HG03571 (cell line): ENCODE data around the gene CAMK1D.

ENCODE experiments used
- ATAC-seq: cut with Tn5 transposase; IDR thresholded peaks from one replicate; pipeline ENCODE4 v1.9.1; 2021; ENCODE audit not compliant: unreplicated experiment

Gene CAMK1D

GRCh38 chr10:12397941-12398340, 48.6 kb downstream of the CAMK1D start:
- ATAC-seq = no peak

- ATAC-seq = no peak
Observed at GRCh38 chr10:12400266-12400931, 51.1 kb downstream of the CAMK1D start.

- no peak for ATAC-seq
Observed at GRCh38 chr10:12401466-12401865, 52.1 kb downstream of the CAMK1D start.

- no peak for ATAC-seq
Observed at GRCh38 chr10:12403119-12403518, 53.8 kb downstream of the CAMK1D start.

GRCh38 chr10:12405342-12406320, 56.3 kb downstream of the CAMK1D start:
- ATAC-seq = no peak

GRCh38 chr10:12406764-12407400, 57.5 kb downstream of the CAMK1D start:
- no peak for ATAC-seq

GRCh38 chr10:12408472-12408871, 59.1 kb downstream of the CAMK1D start:
- ATAC-seq = no peak

GRCh38 chr10:12409161-12409560, 59.8 kb downstream of the CAMK1D start:
- no peak for ATAC-seq

- ATAC-seq = no peak
Observed at GRCh38 chr10:12409613-12410012, 60.3 kb downstream of the CAMK1D start.

GRCh38 chr10:12412666-12413368, 63.5 kb downstream of the CAMK1D start:
- ATAC-seq = no peak

GRCh38 chr10:12413369-12413711, 64.0 kb downstream of the CAMK1D start:
- no peak for ATAC-seq

GRCh38 chr10:12414278-12414989, 65.1 kb downstream of the CAMK1D start:
- ATAC-seq = no peak

GRCh38 chr10:12416344-12417050, 67.2 kb downstream of the CAMK1D start:
- ATAC-seq = no peak

GRCh38 chr10:12417331-12417730, 68.0 kb downstream of the CAMK1D start:
- ATAC-seq = no peak

- no peak for ATAC-seq
Observed at GRCh38 chr10:12418000-12418399, 68.7 kb downstream of the CAMK1D start.

GRCh38 chr10:12418725-12419261, 69.4 kb downstream of the CAMK1D start:
- ATAC-seq = no peak

GRCh38 chr10:12419262-12419847, 70.0 kb downstream of the CAMK1D start:
- no peak for ATAC-seq

GRCh38 chr10:12420530-12421120, 71.3 kb downstream of the CAMK1D start:
- no peak for ATAC-seq

GRCh38 chr10:12422189-12422588, 72.8 kb downstream of the CAMK1D start:
- ATAC-seq = no peak
